Measurements from ENCODE around the gene NDUFB6.
"Not testable (repeated sequence)": the region's sequence is repeated elsewhere in the genome, so short reads cannot be mapped to it uniquely, and the experiment has no call there.

Gene NDUFB6

GRCh38 chr9:32571969-32572899, 725 bp downstream of the NDUFB6 start:
- peak; percentile 65 for DNase-seq

- no peak for DNase-seq
These were observed 2.7 kb downstream of the NDUFB6 start for GRCh38 chr9:32570262-32570661.

DNA sequence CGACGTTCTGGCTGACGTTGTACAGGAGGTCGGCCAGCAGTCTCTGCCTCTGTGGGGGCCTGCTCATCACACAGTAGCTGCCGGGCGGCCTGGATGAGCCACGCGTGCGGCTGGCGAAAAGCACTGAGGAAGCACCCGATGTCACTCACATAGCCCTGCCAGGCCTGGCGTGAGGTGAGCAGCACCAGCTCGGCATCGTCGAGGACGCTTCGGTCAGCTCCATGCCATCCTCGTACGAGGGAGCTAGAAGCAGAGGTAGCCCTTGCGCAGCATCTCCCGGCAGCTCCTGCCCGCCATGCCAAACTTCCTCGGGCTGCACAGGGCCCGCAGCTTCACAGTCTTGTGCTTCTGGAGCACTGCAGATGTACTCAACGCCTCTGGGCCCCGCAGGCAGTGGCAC, 6.2 kb downstream of the NDUFB6 start:
- DNase-seq: no peak

DNA sequence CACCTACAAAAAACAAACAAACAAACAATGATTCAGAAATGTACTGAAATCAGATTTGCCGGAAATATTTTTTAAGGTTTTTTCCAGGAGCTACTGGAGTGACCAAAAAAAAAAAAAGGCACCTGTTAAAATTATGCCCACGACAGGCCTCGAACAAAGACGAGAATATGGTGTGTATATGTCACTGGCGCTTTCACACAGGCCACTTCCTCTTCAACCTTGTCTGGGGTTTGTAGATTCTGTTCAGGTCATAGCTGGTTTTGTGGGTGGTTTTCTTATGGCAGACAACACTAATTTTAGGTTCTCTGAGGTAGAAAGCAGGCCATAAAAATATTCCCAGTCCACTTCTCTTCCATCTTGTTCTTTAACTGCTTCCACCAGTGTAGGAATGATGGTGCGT, 7.0 kb downstream of the NDUFB6 start:
- DNase-seq: no peak

DNA sequence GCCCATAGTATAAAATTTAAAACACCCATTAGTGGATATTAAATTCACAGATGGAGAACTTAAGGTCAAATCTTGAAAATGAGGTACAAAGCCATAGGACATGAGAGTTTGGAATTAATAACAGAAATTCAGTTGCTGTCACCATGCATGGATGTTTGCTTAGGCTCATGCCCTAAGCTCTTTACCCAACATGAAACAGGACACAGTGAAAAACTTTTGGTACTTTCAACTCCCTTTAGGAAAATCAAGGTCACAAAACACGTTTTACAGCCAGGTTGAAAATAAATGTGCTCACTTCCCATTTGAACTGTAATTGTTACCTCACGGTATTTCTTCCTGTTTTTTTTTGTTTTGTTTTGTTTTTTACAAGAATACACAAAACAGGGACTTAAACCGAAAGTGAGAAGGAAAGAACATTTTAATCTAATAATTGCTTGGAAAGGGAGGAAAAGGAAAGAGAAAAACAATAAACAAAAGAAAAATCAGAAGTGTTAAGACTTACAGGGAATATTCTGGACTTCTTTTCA, 14.5 kb downstream of the NDUFB6 start:
- no peak for DNase-seq

GRCh38 chr9:32554591-32554990, 18.4 kb downstream of the NDUFB6 start:
- DNase-seq: no peak

GRCh38 chr9:32554107-32554506, 18.9 kb downstream of the NDUFB6 start:
- no peak for DNase-seq

- DNase-seq: peak; percentile 90
These were observed 20.6 kb downstream of the NDUFB6 start, which contains the start of the genes SMIM27 and TOPORS for GRCh38 chr9:32552172-32552872. Gene SMIM27, plus strand, starts transcription at chr9:32552327. Its CDS starts 108 bp downstream, at chr9:32552435. Gene TOPORS, minus strand, starts transcription at chr9:32552586. Its CDS starts 150 bp downstream, at chr9:32552436.

DNA sequence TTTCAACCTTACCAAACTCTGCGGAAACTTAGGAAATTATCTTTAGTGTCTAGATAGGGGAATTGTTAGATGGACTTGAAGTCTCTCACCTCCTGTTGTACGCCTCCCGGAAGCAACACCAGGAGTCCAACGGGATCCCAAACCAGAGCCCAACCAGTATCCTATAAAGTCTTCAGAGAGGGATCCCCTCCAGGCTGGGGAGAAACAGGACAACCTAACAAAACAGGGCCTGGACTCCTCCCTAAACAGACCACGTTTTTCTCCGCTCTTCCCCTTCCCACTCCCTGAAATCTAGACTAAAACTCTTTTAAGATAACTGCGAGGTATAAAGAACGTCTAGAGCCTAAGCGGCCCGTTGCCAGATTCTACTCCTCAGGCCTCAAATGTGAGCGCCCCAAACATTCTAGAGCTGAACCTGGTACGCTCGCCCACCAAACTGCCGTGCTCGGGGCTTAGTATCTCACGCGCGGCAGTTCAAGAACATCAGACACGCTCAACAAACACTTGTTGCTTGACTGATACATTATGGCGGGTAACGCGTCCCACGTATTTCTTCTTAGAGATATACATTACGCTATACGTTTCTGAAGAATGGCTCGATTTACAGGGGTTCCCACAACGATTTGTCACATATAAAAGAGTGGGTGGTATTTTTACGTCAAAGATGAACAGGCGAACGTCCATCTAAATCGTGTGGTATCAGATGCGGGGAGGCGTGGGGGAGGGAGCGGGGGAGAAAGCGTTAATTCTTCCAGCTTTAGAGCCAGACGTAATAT, 21.5 kb downstream of the NDUFB6 start:
- DNase-seq: peak; percentile 58

DNA sequence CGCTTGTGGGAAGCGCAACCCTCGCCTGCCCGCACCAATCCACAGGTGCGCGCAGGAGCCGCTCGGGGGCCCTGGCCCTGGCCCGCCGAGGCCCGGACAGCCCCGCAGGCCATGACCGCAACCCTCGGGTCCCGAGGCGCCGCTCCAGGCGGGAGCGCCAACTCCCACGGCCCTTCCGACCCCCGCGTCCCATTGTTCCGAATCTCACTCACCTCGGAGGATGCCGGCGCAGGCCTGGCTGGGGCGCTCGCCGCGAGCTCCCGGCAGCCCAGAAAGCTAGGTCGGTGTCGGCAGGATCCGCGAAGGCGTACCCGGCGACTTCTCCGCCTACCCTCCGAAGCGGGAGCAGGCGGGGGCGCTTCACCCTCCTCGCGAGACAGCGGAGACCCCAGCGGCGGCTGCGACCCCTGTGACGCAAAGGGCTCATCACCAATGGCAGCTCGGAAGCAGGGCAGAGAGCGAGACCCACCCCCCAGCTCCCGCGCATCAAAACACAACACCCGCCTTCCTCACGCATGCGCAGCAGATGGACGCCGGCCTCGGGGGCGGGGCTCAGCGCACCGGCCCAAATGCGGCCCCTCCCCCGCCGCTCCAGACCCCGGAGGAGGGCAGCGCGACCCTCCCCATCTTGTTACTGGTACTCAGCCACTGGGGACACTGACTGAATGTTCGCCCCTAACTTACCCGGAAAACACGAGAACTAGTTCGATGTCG, 22.2 kb downstream of the NDUFB6 start:
- DNase-seq: peak; percentile 93

DNA sequence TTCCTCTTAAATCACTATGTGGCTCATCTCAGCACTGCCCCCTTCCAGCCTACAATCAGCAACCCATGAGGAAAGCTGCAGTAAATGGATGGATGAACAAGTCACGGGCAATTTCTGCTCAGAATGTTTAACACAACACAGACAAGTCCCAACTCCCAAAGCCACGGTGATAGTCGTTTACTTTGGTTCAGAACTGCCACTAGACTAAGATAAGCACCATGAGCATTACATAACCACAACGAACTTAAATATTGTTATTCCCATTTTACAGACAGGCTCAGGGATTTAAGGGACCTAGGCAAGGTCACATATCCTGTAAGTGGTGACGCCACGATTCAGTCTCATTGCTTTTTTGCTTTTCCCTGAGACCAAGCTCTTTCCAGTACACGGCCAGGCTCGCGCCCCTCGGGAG, 22.8 kb downstream of the NDUFB6 start:
- DNase-seq: peak; percentile 20

DNA sequence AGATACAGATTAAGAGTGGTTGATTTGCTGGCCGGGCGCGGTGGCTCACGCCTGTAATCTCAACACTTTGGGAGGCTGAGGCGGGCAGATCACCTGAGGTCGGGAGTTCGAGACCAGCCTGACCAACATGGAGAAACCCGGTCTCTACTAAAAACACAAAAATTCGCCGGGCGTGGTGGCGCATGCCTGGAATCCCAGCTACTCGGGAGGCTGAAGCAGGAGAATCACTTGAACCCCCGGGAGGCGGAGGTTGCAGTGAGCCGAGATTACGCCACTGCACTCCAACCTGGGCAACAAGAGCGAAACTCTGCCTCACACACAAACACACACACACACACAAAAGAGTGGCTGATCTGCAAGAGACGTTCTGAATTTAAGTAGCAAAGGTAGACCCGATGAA, 24.7 kb downstream of the NDUFB6 start:
- not testable (repeated sequence) for DNase-seq

DNA sequence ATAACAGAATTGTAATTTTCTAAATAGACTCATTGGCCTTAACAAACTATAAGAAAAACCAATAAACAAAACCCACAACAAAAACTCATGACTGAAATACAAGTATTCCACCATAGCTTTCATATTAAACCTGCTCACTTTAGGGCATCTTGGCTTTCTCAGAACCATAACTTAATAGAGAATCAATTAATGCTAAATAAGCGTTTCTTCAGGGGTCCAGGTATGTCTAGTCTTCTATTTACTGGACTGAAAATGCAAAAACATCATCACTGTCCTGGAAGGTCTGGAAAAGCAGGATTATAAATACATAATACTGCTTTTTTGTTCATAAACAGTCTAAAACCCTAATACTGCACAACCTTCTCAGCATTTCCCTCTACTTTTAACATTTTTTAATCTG, 27.1 kb downstream of the NDUFB6 start:
- no peak for DNase-seq

- DNase-seq: no peak
These were observed 29.9 kb downstream of the NDUFB6 start for GRCh38 chr9:32543047-32543446.

- no peak for DNase-seq
These were observed 39.1 kb downstream of the NDUFB6 start for GRCh38 chr9:32533816-32534215.

- no peak for DNase-seq
These were observed 39.6 kb downstream of the NDUFB6 start for GRCh38 chr9:32533336-32533735.

GRCh38 chr9:32526707-32527048, 46.3 kb downstream of the NDUFB6 start:
- DNase-seq: no peak

- DNase-seq: peak; percentile 90
These were observed 46.8 kb downstream of the NDUFB6 start, which contains the start of gene RIGI for GRCh38 chr9:32526041-32526706. Gene RIGI, minus strand, starts transcription at chr9:32526196. Its CDS starts 30 bp downstream, at chr9:32526166.

- no peak for DNase-seq
These were observed 47.3 kb downstream of the NDUFB6 start for GRCh38 chr9:32525709-32526030.

DNA sequence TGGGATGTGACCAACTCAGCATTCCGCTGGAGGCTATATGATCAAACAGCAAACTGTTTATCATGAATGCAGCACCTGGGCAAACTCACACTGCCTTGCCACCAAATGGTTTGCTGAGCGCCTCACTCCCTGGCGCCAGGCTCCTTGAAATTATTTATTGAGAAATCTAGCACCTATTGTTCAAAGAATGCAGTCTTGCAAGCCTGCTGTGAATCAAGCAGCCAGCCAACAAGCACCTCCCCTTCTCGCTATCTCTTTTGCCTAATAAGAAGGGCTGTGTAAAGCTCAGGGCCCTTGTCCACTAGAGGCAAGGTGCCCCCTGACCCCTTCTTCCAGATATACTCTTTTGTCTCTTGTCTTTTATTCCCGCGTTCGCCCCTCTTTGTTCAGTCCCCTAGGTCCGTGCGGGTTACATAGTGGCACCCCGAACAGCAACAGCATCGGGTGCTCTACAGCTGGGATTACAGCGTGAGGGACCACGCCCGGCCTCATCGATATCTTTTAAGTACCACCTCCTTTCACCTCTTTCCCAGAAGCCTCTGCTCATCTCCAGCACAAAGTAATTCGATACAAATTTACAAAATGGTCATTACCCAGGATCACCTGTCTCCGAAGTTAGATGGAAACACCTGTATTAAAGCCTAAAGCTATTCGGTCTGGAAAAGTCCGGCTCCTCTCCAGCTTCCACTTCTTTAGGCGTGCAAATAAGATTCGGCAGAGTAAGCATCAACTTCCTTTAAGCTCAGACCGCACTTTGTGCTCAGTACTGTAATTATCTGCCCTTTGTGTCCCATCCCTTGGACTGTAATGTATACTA, 47.9 kb downstream of the NDUFB6 start:
- DNase-seq: no peak

- DNase-seq: not testable (repeated sequence)
These were observed 48.4 kb downstream of the NDUFB6 start for GRCh38 chr9:32524558-32524891.
